KMS-11 (cell line): Measurements from ENCODE around the gene AKAP13.

Experiments used
- H2AFZ ChIP-seq: fragments of 200-600 bp; sonication (generic); 2 replicates; pipeline ENCODE4 v1.6.1; 2016; ENCODE audit warnings: antibody characterized with exemption, mixed run types, low read depth
- H3K27ac ChIP-seq: fragments of 200-600 bp; sonication (generic); 2 replicates; pipeline ENCODE4 v1.6.1; 2016; ENCODE audit warnings: mild to moderate bottlenecking, mixed run types
- H3K27me3 ChIP-seq: fragments of 200-600 bp; sonication (generic); 2 replicates; pipeline ENCODE4 v1.6.1; 2017; ENCODE audit warnings: mild to moderate bottlenecking, low read depth, mixed run types, moderate library complexity; ENCODE audit not compliant: insufficient read depth
- H3K36me3 ChIP-seq: fragments of 200-600 bp; sonication (generic); 2 replicates; pipeline ENCODE4 v1.6.1; 2017; ENCODE audit warnings: mild to moderate bottlenecking, mixed run types; ENCODE audit not compliant: insufficient read depth
- H3K4me1 ChIP-seq: fragments of 200-600 bp; sonication (generic); 2 replicates; pipeline ENCODE4 v1.6.1; 2016; ENCODE audit warnings: mild to moderate bottlenecking, low read depth, mixed run types; ENCODE audit not compliant: poor library complexity, severe bottlenecking
- H3K4me2 ChIP-seq: fragments of 200-600 bp; sonication (generic); 2 replicates; pipeline ENCODE4 v1.7.0; 2016; ENCODE audit warnings: mild to moderate bottlenecking, mixed run types
- H3K4me3 ChIP-seq: fragments of 200-600 bp; sonication (generic); IDR thresholded peaks from 2 replicates; pipeline ENCODE4 v1.6.1; 2017; ENCODE audit warnings: low read depth, low read length, mixed read lengths; ENCODE audit not compliant: insufficient read depth
- H3K79me2 ChIP-seq: fragments of 200-600 bp; sonication (generic); 2 replicates; pipeline ENCODE4 v1.6.1; 2016; ENCODE audit warnings: low read depth, mixed run types; ENCODE audit not compliant: insufficient read depth
- H3K9ac ChIP-seq: fragments of 200-600 bp; sonication (generic); 2 replicates; pipeline ENCODE4 v1.6.1; 2016; ENCODE audit warnings: mild to moderate bottlenecking, mixed run types
- H4K20me1 ChIP-seq: fragments of 200-600 bp; sonication (generic); 2 replicates; pipeline ENCODE4 v1.6.1; 2016; ENCODE audit warnings: mild to moderate bottlenecking, mixed run types; ENCODE audit not compliant: insufficient read depth
- CTCF ChIP-seq: fragments of 200-600 bp; sonication (generic); conservative IDR thresholded peaks from 2 replicates; pipeline ENCODE4 v1.6.1; 2017; ENCODE audit warnings: low read depth, mild to moderate bottlenecking, antibody characterized with exemption, low read length, moderate library complexity, mixed read lengths

The AKAP13 gene

GRCh38 chr15:85618956-85619491 lies 238.6 kb downstream of the AKAP13 start:
- no peak overlapping the region for H2AFZ ChIP-seq
- H3K36me3 ChIP-seq, result no peaks in the 10 kb centered on the region
- H3K79me2 ChIP-seq, result no peaks in the 10 kb centered on the region
- no peaks in the 10 kb centered on the region for H4K20me1 ChIP-seq
- H3K4me1 ChIP-seq, result peaks cover 21% of the 10 kb centered on the region
- TF ChIP-seq CTCF, result no peak
- no peak overlapping the region for H3K4me2 ChIP-seq
- H3K9ac ChIP-seq, result no peak overlapping the region
- H3K4me3 ChIP-seq, result no peak overlapping the region
- H3K27ac ChIP-seq, result no peak overlapping the region
- no peaks in the 10 kb centered on the region for H3K27me3 ChIP-seq

GRCh38 chr15:85619992-85620689 lies 239.7 kb downstream of the AKAP13 start:
- no peak overlapping the region for H2AFZ ChIP-seq
- H4K20me1 ChIP-seq, result no peaks in the 10 kb centered on the region
- TF ChIP-seq CTCF, result no peak
- no peak overlapping the region for H3K4me2 ChIP-seq
- no peaks in the 10 kb centered on the region for H3K36me3 ChIP-seq
- H3K4me3 ChIP-seq, result no peak overlapping the region
- no peak overlapping the region for H3K9ac ChIP-seq
- H3K4me1 ChIP-seq, result peaks cover 32% of the 10 kb centered on the region
- no peak overlapping the region for H3K27ac ChIP-seq
- no peaks in the 10 kb centered on the region for H3K79me2 ChIP-seq
- H3K27me3 ChIP-seq, result no peaks in the 10 kb centered on the region

- H3K79me2 ChIP-seq, result no peaks in the 10 kb centered on the region
- no peak overlapping the region for H3K4me3 ChIP-seq
- H3K4me1 ChIP-seq, result peaks cover 36% of the 10 kb centered on the region
- no peak for TF ChIP-seq CTCF
- H3K27me3 ChIP-seq, result no peaks in the 10 kb centered on the region
- H3K4me2 ChIP-seq, result no peak overlapping the region
- H4K20me1 ChIP-seq, result no peaks in the 10 kb centered on the region
- no peak overlapping the region for H3K27ac ChIP-seq
- no peak overlapping the region for H2AFZ ChIP-seq
- no peaks in the 10 kb centered on the region for H3K36me3 ChIP-seq
- no peak overlapping the region for H3K9ac ChIP-seq
These were observed 240.3 kb downstream of the AKAP13 start for GRCh38 chr15:85620690-85621049.

GRCh38 chr15:85621094-85621493 lies 240.7 kb downstream of the AKAP13 start:
- no peak overlapping the region for H2AFZ ChIP-seq
- no peak overlapping the region for H3K4me2 ChIP-seq
- TF ChIP-seq CTCF, result no peak
- no peak overlapping the region for H3K4me3 ChIP-seq
- H4K20me1 ChIP-seq, result no peaks in the 10 kb centered on the region
- no peak overlapping the region for H3K9ac ChIP-seq
- no peaks in the 10 kb centered on the region for H3K79me2 ChIP-seq
- no peaks in the 10 kb centered on the region for H3K27me3 ChIP-seq
- no peaks in the 10 kb centered on the region for H3K36me3 ChIP-seq
- no peak overlapping the region for H3K27ac ChIP-seq
- peaks cover 36% of the 10 kb centered on the region for H3K4me1 ChIP-seq
